Fibroblast of skin of back (primary cell): ENCODE results near the gene CCHCR1.

ENCODE experiments used
- DNase-seq: peaks from one replicate; pipeline ENCODE4 v3.0.0-alpha.2; 2013

The CCHCR1 gene

DNA sequence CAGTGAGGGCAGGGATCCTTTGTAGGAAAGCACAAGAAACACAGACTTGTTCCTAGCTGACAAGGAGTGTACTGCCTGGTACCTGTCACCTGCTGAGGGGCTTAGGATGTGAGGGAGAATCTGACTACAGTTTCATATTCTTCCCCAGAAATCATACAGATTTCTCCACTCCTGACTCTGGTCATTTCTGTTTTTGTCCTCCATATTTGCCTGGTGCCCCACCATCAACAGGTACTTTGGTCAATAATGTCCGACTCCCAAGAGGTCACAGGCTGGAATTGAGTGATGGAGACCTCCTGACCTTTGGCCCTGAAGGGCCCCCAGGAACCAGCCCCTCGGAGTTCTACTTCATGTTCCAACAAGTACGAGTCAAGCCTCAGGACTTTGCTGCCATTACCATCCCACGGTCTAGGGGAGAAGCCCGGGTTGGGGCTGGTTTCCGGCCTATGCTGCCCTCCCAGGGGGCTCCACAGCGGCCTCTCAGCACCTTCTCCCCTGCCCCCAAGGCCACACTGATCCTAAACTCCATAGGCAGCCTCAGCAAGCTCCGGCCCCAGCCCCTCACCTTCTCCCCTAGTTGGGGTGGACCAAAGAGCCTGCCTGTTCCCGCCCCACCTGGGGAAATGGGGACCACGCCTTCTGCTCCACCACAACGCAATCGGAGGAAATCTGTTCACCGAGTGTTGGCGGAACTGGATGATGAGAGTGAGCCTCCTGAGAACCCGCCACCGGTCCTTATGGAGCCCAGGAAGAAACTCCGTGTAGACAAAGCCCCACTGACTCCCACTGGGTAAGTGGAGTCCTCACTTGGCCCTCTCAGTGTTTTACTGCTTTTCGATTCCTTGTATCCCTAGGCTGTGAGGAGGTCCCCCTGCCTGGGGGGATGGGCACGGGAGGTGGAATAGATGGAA is 3.9 kb upstream of the CCHCR1 start:
- no peak for DNase-seq

DNA sequence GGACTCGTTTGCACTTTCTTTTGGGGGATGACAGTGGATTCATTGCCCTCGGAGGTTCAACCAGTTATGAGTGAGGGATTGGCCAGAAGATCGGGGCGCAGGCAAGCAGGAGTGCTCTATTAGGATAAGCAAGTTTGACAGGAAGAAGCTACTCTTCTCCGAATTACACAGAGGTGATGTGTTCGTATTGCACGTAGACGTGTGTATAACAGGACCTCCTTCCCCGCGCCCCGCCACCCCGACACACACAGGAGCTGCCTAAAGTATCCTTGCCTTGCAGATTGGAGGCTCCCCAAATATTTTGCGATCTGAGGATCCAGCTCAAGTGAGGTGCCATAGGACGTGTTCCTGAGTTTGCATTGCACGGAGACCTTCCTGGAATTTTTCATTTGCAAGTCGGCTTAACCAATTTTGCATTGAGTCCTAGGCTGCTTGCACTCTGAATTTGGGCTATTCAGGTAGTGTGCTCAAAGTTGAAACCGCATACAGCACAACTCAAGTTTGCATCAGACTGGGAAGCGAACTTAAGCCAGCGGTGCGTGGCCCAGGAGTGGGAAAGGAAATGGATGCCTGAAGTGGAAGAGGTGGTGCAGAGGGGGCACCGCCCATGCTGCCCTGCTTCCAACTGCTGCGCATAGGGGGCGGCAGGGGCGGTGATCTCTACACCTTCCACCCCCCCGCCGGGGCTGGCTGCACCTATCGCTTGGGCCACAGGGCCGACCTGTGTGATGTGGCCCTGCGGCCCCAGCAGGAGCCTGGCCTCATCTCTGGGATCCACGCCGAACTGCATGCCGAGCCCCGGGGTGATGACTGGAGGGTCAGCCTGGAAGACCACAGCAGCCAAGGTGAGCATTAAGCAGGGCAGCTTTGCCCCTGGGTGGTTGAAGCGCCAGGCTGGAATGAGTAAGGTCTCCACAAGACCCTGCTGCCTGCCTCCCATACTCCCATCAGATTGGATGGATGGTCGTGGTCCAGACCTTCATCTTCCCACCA is 1.6 kb upstream of the CCHCR1 start:
- no peak for DNase-seq

DNA sequence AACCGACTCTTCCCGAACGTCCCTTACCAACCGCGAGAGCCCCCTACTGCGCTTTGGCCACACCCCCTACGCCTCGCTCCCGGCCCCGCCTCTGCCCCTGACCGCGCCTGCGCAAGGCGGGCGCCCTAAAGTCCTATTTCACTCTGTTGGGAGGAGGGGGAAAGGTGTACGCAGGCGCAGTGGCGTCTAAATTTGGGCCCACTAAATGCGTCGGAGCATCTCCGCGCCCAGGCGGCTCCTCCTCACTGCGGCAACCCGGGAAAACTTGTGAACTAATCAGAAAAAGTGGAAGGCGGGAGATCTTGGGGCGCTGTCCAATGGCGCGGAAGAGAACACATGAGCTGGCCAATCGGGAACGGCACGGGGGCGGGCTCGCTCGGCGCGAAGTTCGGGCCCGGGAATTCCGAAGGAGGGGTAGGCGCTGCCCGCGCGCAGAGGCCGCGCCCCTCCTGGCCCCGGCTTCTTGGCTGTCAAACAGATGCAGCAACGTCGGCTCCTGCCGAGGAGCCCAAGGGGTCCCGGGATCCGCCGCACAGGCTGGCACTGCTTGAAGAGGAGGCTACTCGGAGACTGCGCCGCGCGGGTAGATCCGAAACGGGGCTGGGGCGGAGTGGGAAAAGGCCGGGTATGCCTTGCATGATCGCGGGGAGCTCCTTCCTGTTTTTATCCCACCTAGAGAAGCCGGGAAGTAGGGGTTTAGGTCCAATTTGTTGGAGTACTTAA is 699 bp upstream of the CCHCR1 start, which contains the start of gene TCF19:
Gene TCF19, plus strand, starts transcription at position 450 of the 723 bp plus-strand sequence. CDS start 881 bp downstream, outside the sequence.
- DNase-seq: peak; percentile 99

DNA sequence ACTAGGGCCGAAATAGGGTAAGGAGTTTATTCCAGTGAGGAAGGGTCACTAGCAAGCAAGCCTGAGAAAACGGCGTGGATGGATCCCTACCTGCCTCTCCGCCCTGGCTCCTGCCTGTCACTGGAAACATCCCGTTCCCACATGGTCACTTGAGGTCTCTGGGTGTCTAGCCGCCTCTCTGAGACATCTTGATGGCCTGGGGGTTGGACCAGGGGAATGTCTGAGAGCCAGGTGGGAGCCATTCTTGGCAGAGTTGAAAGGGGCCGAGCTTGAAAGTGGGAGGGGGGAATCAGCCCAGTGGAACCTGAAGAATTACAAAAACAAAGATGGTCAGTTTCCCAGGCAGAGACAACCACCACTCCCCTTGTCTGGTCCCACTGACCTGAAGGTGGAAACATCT is 961 bp downstream of the CCHCR1 start:
- no peak for DNase-seq

DNA sequence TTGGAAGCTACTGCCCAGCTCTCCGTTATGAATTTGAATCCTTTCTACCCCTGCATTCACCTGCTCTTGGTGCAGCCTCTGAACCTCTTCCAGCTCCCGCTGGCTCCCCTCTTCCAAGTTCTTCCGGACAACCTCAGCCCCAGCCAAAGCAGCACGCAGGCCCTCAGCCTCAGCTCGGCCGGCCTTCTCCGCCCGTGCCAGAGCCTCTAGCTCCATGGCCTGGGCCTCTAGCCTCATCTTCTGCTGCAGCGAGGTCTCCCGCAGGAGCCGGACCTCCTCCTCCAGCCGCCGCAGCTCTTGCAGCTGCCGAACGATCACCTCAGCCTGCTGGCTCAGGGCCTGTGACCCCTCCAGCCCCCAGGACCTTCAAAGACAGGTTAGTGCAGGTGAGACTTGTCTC is 3.2 kb downstream of the CCHCR1 start:
- DNase-seq: no peak

DNA sequence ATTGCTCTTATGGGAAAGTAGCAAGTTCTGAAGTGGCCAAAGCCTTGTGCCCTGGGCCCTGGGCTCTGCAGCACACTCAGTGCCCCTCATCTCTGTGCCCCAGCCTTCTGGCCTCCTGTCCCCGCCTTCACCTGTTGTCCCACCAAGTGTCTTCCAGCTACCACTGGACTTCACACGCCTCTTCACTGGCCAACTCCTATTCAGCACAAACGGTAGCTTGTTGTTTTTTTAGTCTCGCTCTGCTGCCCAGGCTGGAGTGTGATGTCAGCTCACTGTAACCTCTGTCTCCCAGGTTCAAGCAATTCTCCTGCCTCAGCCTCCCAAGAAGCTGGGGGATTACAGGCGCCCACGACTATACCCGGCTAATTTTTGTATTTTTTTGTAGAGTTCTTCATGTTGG is 4.8 kb downstream of the CCHCR1 start:
- no peak for DNase-seq

DNA sequence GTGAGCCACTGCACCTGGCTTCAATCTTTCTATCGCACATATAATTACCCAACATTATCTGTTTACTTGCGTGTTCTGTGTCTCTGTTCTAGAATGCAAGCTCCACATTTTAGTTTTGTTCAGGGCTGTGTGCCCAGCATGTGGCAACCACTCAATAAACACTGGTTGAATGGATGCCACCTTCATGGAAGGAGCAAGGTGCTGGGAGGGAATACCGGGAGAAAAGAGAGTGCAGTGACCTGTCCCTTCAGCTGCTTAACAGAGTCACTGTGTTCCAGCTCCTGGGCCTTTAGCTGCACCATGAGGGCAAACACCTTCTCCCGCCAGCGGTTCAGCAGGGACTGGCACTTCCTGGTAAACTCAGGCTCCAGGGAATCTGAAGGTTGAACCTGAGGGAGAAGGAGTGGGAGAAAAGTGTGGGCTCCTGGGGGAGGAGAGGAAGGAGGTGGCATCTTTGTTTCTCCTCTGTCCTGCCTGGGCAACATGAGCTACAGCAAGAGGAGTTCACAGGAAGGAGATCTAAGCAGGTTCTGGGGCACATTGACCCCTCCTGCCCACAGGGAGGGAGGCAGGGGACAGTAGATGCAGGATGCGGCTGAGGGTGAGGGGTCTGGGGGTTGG is 7.7 kb downstream of the CCHCR1 start:
- no peak for DNase-seq

DNA sequence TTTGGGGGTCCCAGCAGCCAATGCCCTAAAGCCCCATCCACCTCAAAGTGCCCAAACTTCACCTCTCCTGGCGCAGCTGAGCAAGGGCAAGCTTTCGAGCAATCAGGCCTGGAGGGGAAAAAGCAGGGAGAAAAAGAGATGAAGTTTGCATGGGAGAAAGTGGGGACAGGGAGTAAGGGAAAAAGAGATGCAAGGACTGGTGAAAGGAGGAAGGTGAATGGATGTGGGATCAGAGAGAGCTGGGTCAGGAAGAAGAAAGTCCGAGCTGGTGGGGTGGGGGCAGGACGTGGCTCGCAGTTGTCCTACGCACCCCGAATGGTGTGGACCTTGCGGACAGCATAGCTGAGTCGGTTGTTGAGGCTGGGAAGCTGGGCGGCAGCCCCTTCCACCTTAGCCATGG is 12.2 kb downstream of the CCHCR1 start:
- DNase-seq: no peak

DNA sequence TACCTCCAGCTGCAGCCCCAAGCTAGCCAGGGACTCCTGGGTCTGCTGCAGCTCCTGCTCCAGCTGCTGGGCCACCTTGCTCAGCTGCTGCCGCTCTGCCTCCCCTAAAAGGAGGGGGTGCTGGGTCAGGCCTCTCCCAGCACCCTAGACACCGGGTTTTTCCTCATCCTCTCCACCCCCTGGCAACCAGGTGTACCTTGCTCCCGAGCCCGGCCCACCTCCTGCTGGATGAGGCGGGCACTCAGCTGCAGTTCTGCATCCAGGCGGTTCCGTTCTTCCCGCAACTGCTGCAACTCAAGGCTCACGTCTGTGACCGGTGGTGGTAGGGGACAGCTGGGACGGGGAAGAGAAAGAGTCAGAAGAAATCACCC is 12.6 kb downstream of the CCHCR1 start:
- no peak for DNase-seq

DNA sequence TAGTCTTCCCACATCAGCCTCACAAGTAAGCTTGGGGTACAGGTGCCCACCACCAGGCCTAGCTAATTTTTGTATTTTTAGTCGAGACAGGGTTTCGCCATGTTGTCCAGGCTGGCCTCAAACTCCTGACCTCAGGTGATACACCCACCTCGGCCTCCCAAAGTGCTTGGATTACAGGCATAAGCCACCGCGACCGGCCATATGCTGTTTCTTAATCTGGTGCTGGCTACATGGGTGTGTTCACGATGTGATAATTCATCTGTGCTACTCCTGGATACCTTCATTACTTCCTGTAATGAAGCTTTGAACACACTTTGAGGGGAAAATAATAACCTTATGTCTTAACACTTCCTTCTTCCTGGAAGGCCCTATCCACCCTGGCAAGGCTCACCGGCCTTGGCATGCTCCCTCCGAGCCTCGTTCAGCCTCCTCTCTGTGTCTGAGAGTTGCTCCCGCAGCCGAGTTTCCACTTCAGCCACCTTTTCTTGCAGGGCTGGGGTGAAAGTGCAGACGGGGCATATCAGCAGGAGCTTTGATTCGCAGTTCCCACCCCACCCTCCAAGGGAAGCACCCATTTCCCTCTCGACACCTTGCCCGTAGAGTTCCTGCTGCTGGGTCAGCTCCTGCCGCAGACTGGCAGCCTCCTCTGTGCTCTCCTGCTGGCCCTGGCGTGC is 13.2 kb downstream of the CCHCR1 start:
- no peak for DNase-seq

DNA sequence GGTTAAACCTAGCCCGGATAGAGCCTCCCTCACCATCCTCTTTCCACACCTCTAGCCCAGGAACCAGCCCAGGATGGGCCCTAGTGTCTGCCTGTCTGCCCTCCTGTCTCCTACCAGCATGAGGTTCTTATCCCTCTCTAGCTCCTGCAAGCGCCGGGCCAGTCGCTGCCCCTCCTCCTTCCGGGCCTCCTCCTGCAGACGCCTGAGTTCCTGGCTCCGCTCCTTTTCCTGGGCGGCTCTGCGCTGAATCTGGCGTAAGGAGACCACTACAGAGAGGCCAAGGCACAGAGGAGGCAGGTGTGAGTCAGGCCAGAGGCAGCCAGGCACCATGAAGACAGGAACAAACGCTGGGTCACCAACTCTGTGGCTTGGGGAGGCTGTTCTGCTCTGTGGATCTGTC is 14.5 kb downstream of the CCHCR1 start:
- DNase-seq: peak; percentile 83

DNA sequence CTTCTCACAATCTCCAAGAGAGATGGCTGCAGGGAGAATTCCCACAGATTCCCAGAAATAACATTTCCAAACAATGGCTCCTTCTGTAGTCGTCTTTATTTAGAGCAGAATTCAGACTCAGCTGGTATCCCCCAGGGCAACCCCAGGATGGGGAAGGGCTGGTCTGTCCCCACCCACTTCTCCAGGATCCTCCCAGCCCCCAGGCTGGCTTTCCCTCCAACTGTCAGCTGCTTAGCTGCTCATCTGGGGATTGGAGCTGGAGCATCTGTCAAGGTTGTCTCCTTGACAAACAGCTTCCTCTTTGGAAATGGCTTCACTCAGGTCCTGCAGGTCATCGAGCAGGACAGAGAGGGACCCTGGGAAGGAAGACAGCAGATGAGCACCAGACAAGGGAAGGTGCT is 15.2 kb downstream of the CCHCR1 start:
- DNase-seq: no peak

DNA sequence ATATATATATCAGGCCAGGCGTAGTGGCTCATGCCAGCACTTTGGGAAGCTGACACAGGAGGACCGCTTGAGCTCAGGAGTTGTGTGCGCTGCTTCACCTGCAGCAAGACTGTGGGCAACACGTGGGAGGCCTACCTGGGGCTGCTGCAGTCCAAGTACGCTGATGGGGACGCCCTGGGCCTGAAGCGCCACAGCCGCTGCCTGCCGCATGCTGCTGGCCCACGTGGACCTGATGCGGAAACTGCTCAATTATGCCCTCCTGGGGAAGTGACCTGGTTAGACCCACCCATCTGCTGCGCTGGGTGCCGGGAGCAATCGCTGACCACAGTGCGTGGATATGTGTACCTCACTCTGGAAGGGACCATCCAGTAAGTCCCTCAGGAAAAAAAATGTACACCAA is 17.0 kb downstream of the CCHCR1 start:
- no peak for DNase-seq

DNA sequence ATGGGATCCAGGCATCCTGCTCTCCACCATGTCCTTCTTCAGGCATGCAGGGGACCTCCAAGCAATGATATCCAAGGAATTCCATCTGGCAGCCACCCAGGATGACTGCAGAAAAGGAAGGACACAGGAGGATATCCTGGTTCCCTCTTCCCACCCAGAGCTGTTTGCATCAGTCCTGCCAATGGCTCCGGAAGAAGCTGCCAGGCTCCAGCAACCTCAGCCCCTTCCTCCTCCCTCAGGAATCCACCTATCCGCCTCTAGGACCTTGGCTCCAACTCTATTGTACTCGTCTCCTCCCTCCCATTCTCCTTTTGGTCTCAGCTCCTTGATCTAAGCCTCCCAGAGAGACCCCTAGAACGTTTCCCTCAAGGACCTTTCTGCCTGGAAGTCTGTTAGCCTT is 18.0 kb downstream of the CCHCR1 start:
- DNase-seq: peak; percentile 89

DNA sequence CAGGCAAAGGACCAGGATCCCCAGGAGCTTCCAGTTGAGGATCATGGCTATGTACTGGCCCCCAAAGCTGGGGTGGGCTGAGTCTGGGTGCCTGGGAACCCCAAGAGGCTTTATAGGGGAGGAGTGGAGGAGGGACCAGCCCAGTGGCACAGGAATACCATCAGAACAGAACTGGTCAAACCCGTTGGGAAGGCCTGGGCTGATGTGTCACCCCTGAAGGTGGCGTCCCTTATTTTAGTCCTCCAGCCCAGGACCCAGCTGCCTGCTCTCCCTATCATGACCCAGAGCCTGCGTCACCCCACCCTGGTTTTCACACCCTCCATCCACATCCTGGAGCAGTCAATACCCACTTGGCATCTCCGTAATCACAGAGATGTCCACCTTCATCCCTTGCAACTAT is 18.6 kb downstream of the CCHCR1 start, which contains the start of gene PSORS1C2:
Gene PSORS1C2, minus strand, starts transcription at position 85 of the 400 bp plus-strand sequence. Its CDS starts 40 bp downstream, at position 45.
- DNase-seq: no peak

DNA sequence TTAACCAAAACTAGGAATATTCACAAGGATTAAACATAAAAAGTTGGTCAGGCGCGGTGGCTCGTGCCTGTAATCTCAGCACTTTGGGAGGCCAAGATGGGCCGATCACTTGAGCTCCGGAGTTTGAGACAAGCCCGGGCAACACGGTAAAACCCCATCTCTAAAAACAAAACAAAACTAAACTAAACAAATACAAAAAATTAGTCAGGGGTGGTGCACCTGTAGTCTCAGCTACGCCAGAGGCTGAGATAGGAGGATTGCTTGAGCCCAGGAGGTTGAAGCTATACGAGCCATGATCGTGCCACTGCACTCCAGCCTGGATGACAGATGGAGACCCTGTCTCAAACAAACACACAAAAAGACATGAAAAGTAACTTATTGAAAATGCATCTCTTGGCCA is 21.9 kb downstream of the CCHCR1 start:
- DNase-seq: no peak

DNA sequence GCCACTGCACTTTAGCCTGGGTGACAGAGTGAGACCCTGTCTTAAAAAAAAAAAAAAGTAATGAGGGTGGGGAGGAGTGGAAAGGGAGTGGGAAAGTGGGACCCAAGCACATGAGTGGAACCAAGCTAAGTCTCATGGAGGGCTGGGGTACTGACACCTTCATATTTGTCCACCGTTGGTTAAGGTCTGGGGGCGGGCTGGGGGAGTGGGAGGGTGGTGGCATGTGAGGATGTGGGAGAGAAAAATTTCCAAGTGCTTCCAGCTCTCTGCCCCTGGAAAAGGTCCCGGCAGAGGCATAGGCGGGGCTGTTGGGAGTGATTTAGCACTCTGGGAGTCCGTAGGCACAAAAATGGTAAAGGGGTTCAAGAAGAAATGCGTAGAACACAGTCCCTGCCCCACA is 24.8 kb downstream of the CCHCR1 start:
- no peak for DNase-seq

DNA sequence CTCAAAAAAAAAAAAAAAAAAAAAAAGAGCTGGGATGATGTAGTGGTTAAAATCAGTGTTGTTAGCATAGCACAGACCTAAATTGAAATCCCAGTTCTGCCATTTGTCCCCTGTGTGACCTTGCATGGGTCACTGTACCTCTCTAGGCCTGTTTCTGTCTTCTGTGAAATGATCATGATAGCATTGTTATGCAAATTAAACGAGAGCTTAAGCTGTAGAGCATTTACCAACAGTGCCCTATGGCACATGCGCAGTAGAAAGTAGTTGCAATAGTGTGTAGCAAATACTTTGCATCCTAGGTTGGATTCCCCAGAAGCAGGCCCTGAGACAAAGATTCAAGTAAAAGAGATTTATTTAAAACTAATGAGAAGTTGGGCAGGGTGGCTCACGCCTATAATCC is 26.0 kb downstream of the CCHCR1 start:
- no peak for DNase-seq

DNA sequence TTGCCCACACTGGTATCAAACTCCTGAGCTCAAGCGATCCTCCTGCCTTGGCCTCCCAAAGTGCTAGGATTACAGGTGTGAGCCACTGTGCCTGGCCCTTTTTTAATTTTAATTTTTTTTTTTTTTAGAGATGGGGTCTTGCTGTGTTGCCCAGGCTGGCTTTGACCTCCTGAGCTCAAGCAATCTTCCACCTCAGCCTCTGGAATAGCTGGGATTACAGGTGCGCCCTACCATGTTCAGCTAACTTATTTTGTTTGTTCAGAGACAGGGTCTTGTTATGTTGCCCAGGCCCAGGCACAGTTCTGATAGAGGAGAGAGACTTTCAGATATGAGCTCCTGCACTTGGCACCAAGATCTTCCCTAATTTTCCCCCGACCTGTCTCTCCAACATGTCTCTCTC is 26.9 kb downstream of the CCHCR1 start:
- DNase-seq: no peak

DNA sequence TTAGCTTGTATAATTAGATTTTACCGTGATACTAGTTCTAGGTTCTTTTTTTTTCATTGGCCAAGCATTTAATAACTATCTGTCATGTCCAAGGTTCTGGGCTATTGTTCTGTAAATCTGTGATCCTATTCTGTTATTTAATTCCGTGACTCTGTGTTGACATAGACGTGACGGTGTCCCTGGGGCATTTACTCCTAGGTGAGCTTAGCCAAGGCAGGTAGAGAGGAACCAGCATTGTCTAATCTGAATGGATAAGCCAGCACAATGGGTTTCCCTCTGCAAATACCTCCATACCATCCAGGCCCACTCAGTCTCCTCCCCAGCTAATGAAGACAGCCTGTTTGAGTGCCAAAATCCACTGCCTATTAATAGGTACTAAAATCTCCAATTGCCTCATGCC is 28.5 kb downstream of the CCHCR1 start:
- DNase-seq: no peak

DNA sequence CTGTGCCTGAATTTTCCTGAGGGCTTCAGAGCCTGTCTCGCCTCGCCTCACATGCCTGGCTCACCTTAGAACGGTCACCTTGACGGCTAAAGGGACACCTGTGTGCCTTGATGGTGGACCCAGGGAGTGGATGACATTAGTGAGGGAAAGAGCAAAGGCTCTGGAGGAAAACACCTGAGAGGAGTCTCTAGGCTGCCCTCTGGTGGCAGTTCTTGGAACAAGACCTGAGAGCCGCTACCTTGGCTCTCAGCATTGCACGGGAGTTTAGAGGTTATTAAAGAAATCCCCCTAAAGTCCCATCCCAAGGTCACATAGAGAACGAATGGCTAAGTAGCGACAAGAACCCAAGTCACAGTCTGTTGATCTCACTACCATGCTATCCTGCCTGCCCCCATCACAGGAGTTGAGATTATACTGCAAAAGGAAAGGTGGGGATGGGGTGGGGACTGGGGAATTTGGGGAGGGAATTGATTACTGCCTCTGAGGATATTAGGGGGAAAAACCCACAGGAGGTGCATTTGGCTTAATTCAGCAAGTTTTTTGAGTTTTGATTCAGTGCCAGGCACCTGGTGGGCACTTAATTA is 29.4 kb downstream of the CCHCR1 start:
- peak; percentile 30 for DNase-seq
